Adrenal gland (tissue), 5 donors: Measurements from ENCODE around the gene SELPLG.

Source experiments
- CTCF ChIP-seq, 6 experiments: fragments of 450-650 bp in 4 of 6; fragments of 200-600 bp in 2 of 6; sonication (generic) in 1 of 6; IDR thresholded peaks; 1 replicate in 5 of 6; 2 replicates in 1 of 6; pipeline versions ENCODE4 v1.5.1 to v1.8.0; 2016 to 2021; ENCODE audit warnings: antibody characterized with exemption in 6 of 6, mild to moderate bottlenecking in 2 of 6, moderate library complexity in 1 of 6
- POLR2A ChIP-seq, 2 donors: fragments of 450-650 bp; IDR thresholded peaks; one replicate each; pipeline ENCODE4 v1.6.1; 2017; ENCODE audit warnings: antibody characterized with exemption in 2 of 2, mild to moderate bottlenecking in 2 of 2, moderate library complexity in 1 of 2
- donor health status: DM: no; HTN: no; CAD: no.

DNA sequence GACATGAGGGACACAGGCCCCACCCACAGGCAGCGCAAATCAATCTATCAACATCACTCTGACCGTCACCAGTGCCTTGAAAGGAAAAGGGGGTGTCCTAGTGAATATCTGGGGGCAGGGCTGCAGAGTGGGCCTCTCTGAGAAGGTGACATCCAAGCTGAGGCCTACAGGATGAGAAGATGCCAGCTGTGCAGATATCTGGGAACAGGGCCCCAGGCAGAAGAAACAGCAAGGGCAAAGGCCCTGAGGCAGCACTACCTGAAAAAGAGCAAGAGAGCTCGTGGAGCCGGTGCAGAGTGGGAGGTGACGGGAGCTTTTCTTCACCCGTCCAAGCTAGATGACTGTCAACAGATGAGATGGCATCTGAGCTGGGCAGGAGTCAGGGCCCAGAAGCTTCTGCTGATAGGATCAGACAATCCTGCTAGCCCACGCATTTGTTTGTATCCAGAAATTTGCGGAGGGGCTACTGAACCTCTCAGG is 23.3 kb downstream of the SELPLG start:
- TF ChIP-seq CTCF (IDR thresholded peaks at IDR 0.05) (no peak), POLR2A (IDR thresholded peaks at IDR 0.05) (no peak)
